Measurements from ENCODE around the gene IL17RE.

Gene IL17RE

GRCh38 chr3:9876991-9877390 lies 25.7 kb upstream of the IL17RE start:
- Histone ChIP-seq H3K36me3 (ENCODE audit: insufficient read depth, low read length) (no peaks in the 10 kb centered on the region), H3K27ac (no peak overlapping the region), H3K9ac (ENCODE audit: insufficient read length) (no peak overlapping the region), H3K9me3 (ENCODE audit: low read depth, low read length) (no peaks in the 10 kb centered on the region), H3K4me3 (no peak overlapping the region)
- TF ChIP-seq POLR2AphosphoS5 (IDR thresholded peaks at IDR 0.05; ENCODE audit: borderline replicate concordance, low read depth, low read length) (no peak), EZH2 (IDR thresholded peaks at IDR 0.05) (no peak), FOXP2 (optimal IDR thresholded peaks at IDR 0.05; ENCODE audit: control extremely low read depth, extremely low read length, insufficient read depth) (no peak)
- no peak for DNase-seq (ENCODE audit: low read depth, low spot score)

GRCh38 chr3:9878700-9879099 lies 23.9 kb upstream of the IL17RE start:
- TF ChIP-seq EZH2 (IDR thresholded peaks at IDR 0.05), result no peak
- no peak for TF ChIP-seq POLR2AphosphoS5 (IDR thresholded peaks at IDR 0.05; ENCODE audit: borderline replicate concordance, low read depth, low read length)
- TF ChIP-seq FOXP2 (optimal IDR thresholded peaks at IDR 0.05; ENCODE audit: control extremely low read depth, extremely low read length, insufficient read depth), result no peak
- Histone ChIP-seq H3K27ac (no peak overlapping the region), H3K36me3 (ENCODE audit: insufficient read depth, low read length) (no peaks in the 10 kb centered on the region), H3K9me3 (ENCODE audit: low read depth, low read length) (no peaks in the 10 kb centered on the region), H3K9ac (ENCODE audit: insufficient read length) (no peak overlapping the region), H3K4me3 (no peak overlapping the region)
- no peak for DNase-seq (ENCODE audit: low read depth, low spot score)

GRCh38 chr3:9879830-9880549 lies 22.7 kb upstream of the IL17RE start, which contains the start of gene CIDEC:
TSS of gene CIDEC (minus strand) at chr3:9880253. CDS start at chr3:9878486, 1,767 bp downstream.
- Histone ChIP-seq H3K9me3 (ENCODE audit: low read depth, low read length) (no peaks in the 10 kb centered on the region), H3K27ac (no peak within 1 kb of the TSS), H3K4me3 (no peak within 1 kb of the TSS), H3K9ac (ENCODE audit: insufficient read length) (no peak within 1 kb of the TSS), H3K36me3 (ENCODE audit: insufficient read depth, low read length) (no peaks in the 10 kb centered on the region)
- no peak for TF ChIP-seq FOXP2 (optimal IDR thresholded peaks at IDR 0.05; ENCODE audit: control extremely low read depth, extremely low read length, insufficient read depth)
- TF ChIP-seq POLR2AphosphoS5 (IDR thresholded peaks at IDR 0.05; ENCODE audit: borderline replicate concordance, low read depth, low read length), result no peak
- no peak for TF ChIP-seq EZH2 (IDR thresholded peaks at IDR 0.05)
- no peak for DNase-seq (ENCODE audit: low read depth, low spot score)

- no peaks in the 10 kb centered on the region for H3K36me3 ChIP-seq (ENCODE audit: insufficient read depth, low read length)
- no peaks in the 10 kb centered on the region for H3K9me3 ChIP-seq (ENCODE audit: low read depth, low read length)
- TF ChIP-seq FOXP2 (optimal IDR thresholded peaks at IDR 0.05; ENCODE audit: control extremely low read depth, extremely low read length, insufficient read depth), result no peak
- TF ChIP-seq POLR2AphosphoS5 (IDR thresholded peaks at IDR 0.05; ENCODE audit: borderline replicate concordance, low read depth, low read length), result no peak
- no peak for TF ChIP-seq EZH2 (IDR thresholded peaks at IDR 0.05)
- DNase-seq (ENCODE audit: low read depth, low spot score), result no peak
- H3K4me3 ChIP-seq, result no peak overlapping the region
- no peak overlapping the region for H3K27ac ChIP-seq
- H3K9ac ChIP-seq (ENCODE audit: insufficient read length), result no peak overlapping the region
Observed at GRCh38 chr3:9881441-9881840, 21.2 kb upstream of the IL17RE start.

- TF ChIP-seq POLR2AphosphoS5 (IDR thresholded peaks at IDR 0.05; ENCODE audit: borderline replicate concordance, low read depth, low read length) (no peak), FOXP2 (optimal IDR thresholded peaks at IDR 0.05; ENCODE audit: control extremely low read depth, extremely low read length, insufficient read depth) (no peak), EZH2 (IDR thresholded peaks at IDR 0.05) (no peak)
- H3K9ac ChIP-seq (ENCODE audit: insufficient read length), result no peak overlapping the region
- DNase-seq (ENCODE audit: low read depth, low spot score), result no peak
- H3K9me3 ChIP-seq (ENCODE audit: low read depth, low read length), result no peaks in the 10 kb centered on the region
- no peak overlapping the region for H3K27ac ChIP-seq
- H3K36me3 ChIP-seq (ENCODE audit: insufficient read depth, low read length), result no peaks in the 10 kb centered on the region
- no peak overlapping the region for H3K4me3 ChIP-seq
Observed at GRCh38 chr3:9883706-9884554, 18.7 kb upstream of the IL17RE start.

- no peak for DNase-seq (ENCODE audit: low read depth, low spot score)
- Histone ChIP-seq H3K27ac (no peak overlapping the region), H3K36me3 (ENCODE audit: insufficient read depth, low read length) (no peaks in the 10 kb centered on the region), H3K9ac (ENCODE audit: insufficient read length) (no peak overlapping the region), H3K9me3 (ENCODE audit: low read depth, low read length) (no peaks in the 10 kb centered on the region), H3K4me3 (no peak overlapping the region)
- no peak for TF ChIP-seq POLR2AphosphoS5 (IDR thresholded peaks at IDR 0.05; ENCODE audit: borderline replicate concordance, low read depth, low read length)
- TF ChIP-seq FOXP2 (optimal IDR thresholded peaks at IDR 0.05; ENCODE audit: control extremely low read depth, extremely low read length, insufficient read depth), result no peak
- TF ChIP-seq EZH2 (IDR thresholded peaks at IDR 0.05), result no peak
Observed at GRCh38 chr3:9884555-9885165, 18.0 kb upstream of the IL17RE start.

GRCh38 chr3:9886328-9886727 lies 16.3 kb upstream of the IL17RE start:
- no peak overlapping the region for H3K27ac ChIP-seq
- no peaks in the 10 kb centered on the region for H3K36me3 ChIP-seq (ENCODE audit: insufficient read depth, low read length)
- no peak for TF ChIP-seq EZH2 (IDR thresholded peaks at IDR 0.05)
- TF ChIP-seq FOXP2 (optimal IDR thresholded peaks at IDR 0.05; ENCODE audit: control extremely low read depth, extremely low read length, insufficient read depth), result no peak
- no peak for TF ChIP-seq POLR2AphosphoS5 (IDR thresholded peaks at IDR 0.05; ENCODE audit: borderline replicate concordance, low read depth, low read length)
- H3K4me3 ChIP-seq, result no peak overlapping the region
- no peak overlapping the region for H3K9ac ChIP-seq (ENCODE audit: insufficient read length)
- no peaks in the 10 kb centered on the region for H3K9me3 ChIP-seq (ENCODE audit: low read depth, low read length)
- no peak for DNase-seq (ENCODE audit: low read depth, low spot score)

- Histone ChIP-seq H3K4me3 (no peak overlapping the region), H3K27ac (no peak overlapping the region), H3K9ac (ENCODE audit: insufficient read length) (no peak overlapping the region), H3K9me3 (ENCODE audit: low read depth, low read length) (no peaks in the 10 kb centered on the region), H3K36me3 (ENCODE audit: insufficient read depth, low read length) (peaks cover 2% of the 10 kb centered on the region; the same call in 1 of the 2 replicates)
- no peak for DNase-seq (ENCODE audit: low read depth, low spot score)
- TF ChIP-seq FOXP2 (optimal IDR thresholded peaks at IDR 0.05; ENCODE audit: control extremely low read depth, extremely low read length, insufficient read depth) (no peak), EZH2 (IDR thresholded peaks at IDR 0.05) (no peak), POLR2AphosphoS5 (IDR thresholded peaks at IDR 0.05; ENCODE audit: borderline replicate concordance, low read depth, low read length) (no peak)
Observed at GRCh38 chr3:9887480-9887879, 15.2 kb upstream of the IL17RE start.

Measured in SK-N-MC (cell line).